Osteoblast (primary cell): ENCODE results near the gene EXPH5. TPM values are rescaled to one million over a fixed set of nuclear protein-coding genes. Genes with fewer than 3 reads are reported as not detected.

Experiments used
- DNase-seq: peaks from one replicate; pipeline ENCODE4 v3.0.0; 2011; ENCODE audit warnings: low spot score, mixed read lengths; ENCODE audit not compliant: insufficient read length; ENCODE audit errors: missing footprints
- H2AFZ ChIP-seq: 2 replicates; pipeline ENCODE4 v1.6.0; 2011; ENCODE audit warnings: mild to moderate bottlenecking, low read length
- H3K27ac ChIP-seq: 2 replicates; pipeline ENCODE4 v1.5.1; 2011; ENCODE audit warnings: mild to moderate bottlenecking, low read depth, low read length, moderate library complexity
- H3K27me3 ChIP-seq: 2 replicates; pipeline ENCODE4 v1.6.0; 2012; ENCODE audit warnings: mild to moderate bottlenecking, control low read depth, inconsistent platforms, low read length, moderate library complexity; ENCODE audit not compliant: insufficient read depth
- H3K36me3 ChIP-seq: 2 replicates; pipeline ENCODE4 v1.5.1; 2011; ENCODE audit warnings: mild to moderate bottlenecking, low read length, control low read depth, moderate library complexity; ENCODE audit not compliant: insufficient read depth
- H3K4me1 ChIP-seq: 2 replicates; pipeline ENCODE4 v1.5.1; 2011; ENCODE audit warnings: mild to moderate bottlenecking, low read length, control low read depth, moderate library complexity; ENCODE audit not compliant: insufficient read depth
- H3K4me2 ChIP-seq: 2 replicates; pipeline ENCODE4 v1.6.0; 2011; ENCODE audit warnings: mild to moderate bottlenecking, low read length; ENCODE audit not compliant: insufficient read depth
- H3K4me3 ChIP-seq: fragments of 200-600 bp; sonication (generic); 3 replicates; pipeline ENCODE4 v1.5.1; 2012; ENCODE audit warnings: mild to moderate bottlenecking, low read length, inconsistent platforms; ENCODE audit not compliant: insufficient read depth
- H3K79me2 ChIP-seq: 2 replicates; pipeline ENCODE4 v1.6.0; 2012; ENCODE audit warnings: mild to moderate bottlenecking, low read length, control low read depth, inconsistent platforms; ENCODE audit not compliant: insufficient read depth
- H3K9me3 ChIP-seq: 2 replicates; pipeline ENCODE4 v1.5.1; 2011; ENCODE audit warnings: low read depth, low read length, control low read depth
- H4K20me1 ChIP-seq: 2 replicates; pipeline ENCODE4 v1.6.0; 2012; ENCODE audit warnings: mild to moderate bottlenecking, low read length, control low read depth; ENCODE audit not compliant: insufficient read depth
- total RNA-seq: library from RNA; depleted of rRNA; stranded (reverse); fragments of >200 nt; gene quantifications from 2 replicates; pipeline ENCODE4 v1.2.3, GENCODE V29; 2012
- TF ChIP-seq, protein P1 (sequence below): IDR thresholded peaks from 2 replicates; pipeline ENCODE4 v1.5.1; 2011; ENCODE audit warnings: mild to moderate bottlenecking, low read depth, low read length, moderate library complexity; ENCODE audit errors: extremely low read depth

The EXPH5 gene
- total RNA-seq, 1 donor, result under 0.01 TPM

DNA sequence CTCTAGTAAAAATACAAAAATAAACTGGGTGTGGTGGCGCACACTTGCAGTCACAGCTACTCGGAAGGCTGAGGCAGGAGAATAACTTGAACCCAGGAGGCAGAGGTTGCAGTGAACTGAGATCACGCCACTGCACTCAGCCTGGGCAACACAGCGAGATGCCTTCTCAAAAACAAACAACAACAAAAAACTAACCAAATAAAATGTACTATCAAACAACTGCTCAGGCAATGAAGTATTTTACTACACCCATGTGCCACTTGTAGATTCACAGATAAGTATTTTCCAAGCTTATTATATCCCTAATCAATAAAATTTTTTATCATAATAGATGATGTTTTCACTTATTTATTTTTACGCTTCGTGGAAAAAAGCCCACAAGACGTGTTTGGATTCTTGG is 127.2 kb downstream of the EXPH5 start:
- Histone ChIP-seq H2AFZ (peak overlapping the region; percentile 97), H3K36me3 (no peaks in the 10 kb centered on the region), H3K4me3 (peak overlapping the region; percentile 82), H3K4me2 (peak overlapping the region; percentile 94), H4K20me1 (no peaks in the 10 kb centered on the region), H3K4me1 (no peaks in the 10 kb centered on the region), H3K27ac (peak overlapping the region; percentile 97), H3K79me2 (no peaks in the 10 kb centered on the region), H3K27me3 (no peaks in the 10 kb centered on the region), H3K9me3 (no peaks in the 10 kb centered on the region)
- TF ChIP-seq, protein P1, sequence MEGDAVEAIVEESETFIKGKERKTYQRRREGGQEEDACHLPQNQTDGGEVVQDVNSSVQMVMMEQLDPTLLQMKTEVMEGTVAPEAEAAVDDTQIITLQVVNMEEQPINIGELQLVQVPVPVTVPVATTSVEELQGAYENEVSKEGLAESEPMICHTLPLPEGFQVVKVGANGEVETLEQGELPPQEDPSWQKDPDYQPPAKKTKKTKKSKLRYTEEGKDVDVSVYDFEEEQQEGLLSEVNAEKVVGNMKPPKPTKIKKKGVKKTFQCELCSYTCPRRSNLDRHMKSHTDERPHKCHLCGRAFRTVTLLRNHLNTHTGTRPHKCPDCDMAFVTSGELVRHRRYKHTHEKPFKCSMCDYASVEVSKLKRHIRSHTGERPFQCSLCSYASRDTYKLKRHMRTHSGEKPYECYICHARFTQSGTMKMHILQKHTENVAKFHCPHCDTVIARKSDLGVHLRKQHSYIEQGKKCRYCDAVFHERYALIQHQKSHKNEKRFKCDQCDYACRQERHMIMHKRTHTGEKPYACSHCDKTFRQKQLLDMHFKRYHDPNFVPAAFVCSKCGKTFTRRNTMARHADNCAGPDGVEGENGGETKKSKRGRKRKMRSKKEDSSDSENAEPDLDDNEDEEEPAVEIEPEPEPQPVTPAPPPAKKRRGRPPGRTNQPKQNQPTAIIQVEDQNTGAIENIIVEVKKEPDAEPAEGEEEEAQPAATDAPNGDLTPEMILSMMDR, result no peak
- DNase-seq, result peak; percentile 54

Other genes with a start within 250 kb of the EXPH5 start
- gene C11orf65, start 126.2 kb downstream of the EXPH5 start, total RNA-seq, result 1.1 and 1.5 TPM in 2 replicates
- 29.0 and 33.3 TPM in 2 replicates for gene POGLUT3, start 95.4 kb downstream of the EXPH5 start, total RNA-seq
- 16.6 and 17.1 TPM in 2 replicates for gene DDX10, start 71.3 kb upstream of the EXPH5 start, total RNA-seq